SK-N-SH treated with all-trans-retinoic acid at 6 μM for 48 hours (cell line): ENCODE data around the gene PDGFC.
A peak's percentile ranks its signal among the peaks of the same experiment; 100 is the strongest.

ENCODE experiments used
- ATAC-seq: fragments of 200-7000 bp; cut with Tn5 transposase; 3 replicates; pipeline ENCODE4 v1.9.1; 2020; ENCODE audit warnings: mild to moderate bottlenecking, moderate library complexity
- ARNTL ChIP-seq: fragments of 450-650 bp; formaldehyde crosslinking; IDR thresholded peaks from 2 replicates; pipeline ENCODE4 v1.5.0; 2020; ENCODE audit warnings: low read depth, mild to moderate bottlenecking, moderate library complexity, borderline replicate concordance
- CREB5 ChIP-seq: fragments of 250-450 bp; sonication (Bioruptor Pico); IDR thresholded peaks from 2 replicates; pipeline ENCODE4 v1.5.1; 2020; ENCODE audit warnings: low read depth, mild to moderate bottlenecking, moderate library complexity
- CSDC2 ChIP-seq: fragments of 250-450 bp; sonication (Bioruptor Pico); IDR thresholded peaks from 2 replicates; pipeline ENCODE4 v1.5.0; 2020; ENCODE audit warnings: mild to moderate bottlenecking, moderate library complexity
- ESRRG ChIP-seq: fragments of 250-450 bp; sonication (Bioruptor Pico); IDR thresholded peaks from 2 replicates; pipeline ENCODE4 v1.6.1; 2021; ENCODE audit warnings: mild to moderate bottlenecking
- GLIS3 ChIP-seq: fragments of 250-450 bp; sonication (Bioruptor Pico); IDR thresholded peaks from 2 replicates; pipeline ENCODE4 v1.5.0; 2020; ENCODE audit warnings: mild to moderate bottlenecking, moderate library complexity
- ISL1 ChIP-seq: fragments of 250-450 bp; sonication (Bioruptor Pico); IDR thresholded peaks from 2 replicates; pipeline ENCODE4 v2.1.2; 2022; ENCODE audit warnings: mild to moderate bottlenecking, moderate library complexity
- OSR1 ChIP-seq: fragments of 250-450 bp; sonication (Bioruptor Pico); IDR thresholded peaks from 2 replicates; pipeline ENCODE4 v1.8.0; 2022; ENCODE audit warnings: moderate library complexity, mild to moderate bottlenecking, inconsistent platforms
- PATZ1 ChIP-seq: fragments of 250-450 bp; sonication (Bioruptor Pico); IDR thresholded peaks from 2 replicates; pipeline ENCODE4 v1.8.0; 2020; ENCODE audit warnings: mild to moderate bottlenecking, moderate library complexity, borderline replicate concordance
- PPARA ChIP-seq: fragments of 250-450 bp; sonication (Bioruptor Pico); IDR thresholded peaks from 2 replicates; pipeline ENCODE4 v1.5.0; 2020; ENCODE audit warnings: mild to moderate bottlenecking, borderline replicate concordance
- RARB ChIP-seq: fragments of 250-450 bp; sonication (Bioruptor Pico); IDR thresholded peaks from 2 replicates; pipeline ENCODE4 v1.8.0; 2021; ENCODE audit warnings: mild to moderate bottlenecking, moderate library complexity
- SNAI2 ChIP-seq: fragments of 250-450 bp; sonication (Bioruptor Pico); IDR thresholded peaks from 2 replicates; pipeline ENCODE4 v1.5.0; 2020; ENCODE audit warnings: mild to moderate bottlenecking, moderate library complexity
- TCF4 ChIP-seq: fragments of 250-450 bp; sonication (Bioruptor Pico); IDR thresholded peaks from 2 replicates; pipeline ENCODE4 v1.8.0; 2021; ENCODE audit warnings: mild to moderate bottlenecking, moderate library complexity, borderline replicate concordance
- TOX ChIP-seq: fragments of 250-450 bp; sonication (Bioruptor Pico); IDR thresholded peaks from 2 replicates; pipeline ENCODE4 v1.8.0; 2021; ENCODE audit warnings: mild to moderate bottlenecking, moderate library complexity, borderline replicate concordance
- ZC3H10 ChIP-seq: fragments of 250-450 bp; sonication (Bioruptor Pico); IDR thresholded peaks from 2 replicates; pipeline ENCODE4 v1.5.1; 2021; ENCODE audit warnings: mild to moderate bottlenecking, moderate library complexity
- ZFP3 ChIP-seq: fragments of 250-450 bp; sonication (Bioruptor Pico); IDR thresholded peaks from 2 replicates; pipeline ENCODE4 v1.5.0; 2020; ENCODE audit warnings: mild to moderate bottlenecking, moderate library complexity
- ZFP30 ChIP-seq: fragments of 450-650 bp; formaldehyde crosslinking; IDR thresholded peaks from 2 replicates; pipeline ENCODE4 v1.5.0; 2022; ENCODE audit warnings: mild to moderate bottlenecking, moderate library complexity
- ZNF565 ChIP-seq: fragments of 450-650 bp; formaldehyde crosslinking; conservative IDR thresholded peaks from 2 replicates; pipeline ENCODE4 v1.5.0; 2020; ENCODE audit warnings: low read depth, mild to moderate bottlenecking, moderate library complexity
- ZNF8 ChIP-seq: fragments of 450-650 bp; formaldehyde crosslinking; IDR thresholded peaks from 2 replicates; pipeline ENCODE4 v1.5.0; 2020; ENCODE audit warnings: mild to moderate bottlenecking, moderate library complexity
- TF ChIP-seq, protein P1 (sequence below): fragments of 250-450 bp; sonication (Bioruptor Pico); IDR thresholded peaks from 2 replicates; pipeline ENCODE4 v1.8.0; 2021; ENCODE audit warnings: low read depth, mild to moderate bottlenecking, moderate library complexity, borderline replicate concordance
- TF ChIP-seq, protein P2 (sequence below): fragments of 250-450 bp; sonication (Bioruptor Pico); IDR thresholded peaks from 2 replicates; pipeline ENCODE4 v1.5.1; 2021; ENCODE audit warnings: mild to moderate bottlenecking, moderate library complexity

PDGFC gene

DNA sequence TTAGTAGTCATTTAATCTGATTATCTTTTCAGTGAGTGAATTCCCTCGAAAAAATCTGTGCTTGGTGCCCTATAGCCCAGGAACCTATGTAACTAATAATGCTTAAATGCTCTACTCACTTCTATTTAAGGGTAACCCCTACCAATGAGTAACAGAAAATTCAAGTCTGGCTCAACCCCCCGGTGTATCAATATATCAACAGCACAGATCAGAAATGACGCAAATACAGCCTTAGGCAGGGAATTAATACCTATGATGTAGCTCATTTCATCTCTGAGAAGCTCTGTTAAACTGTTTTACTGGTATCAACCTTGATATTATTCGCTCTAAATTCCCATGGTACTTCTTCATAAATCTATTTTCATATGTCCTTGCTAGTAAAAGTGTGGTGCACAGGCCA, 28.6 kb downstream of the PDGFC start:
- no peak for TF ChIP-seq TOX (CRISPR knock-in tag)
- TF ChIP-seq ARNTL: no peak
- no peak for TF ChIP-seq ZNF565 (CRISPR knock-in tag)
- TF ChIP-seq CSDC2: no peak
- no peak for TF ChIP-seq PATZ1 (CRISPR knock-in tag)
- TF ChIP-seq, all 23 proteins: peak for 0
- ATAC-seq: no peak

- TF ChIP-seq RARB (no peak), ZFP3 (CRISPR knock-in tag) (no peak), ISL1 (CRISPR knock-in tag) (no peak)
- peak; percentile 87 for ATAC-seq
These were observed 29.6 kb downstream of the PDGFC start for GRCh38 chr4:156941940-156942548.

DNA sequence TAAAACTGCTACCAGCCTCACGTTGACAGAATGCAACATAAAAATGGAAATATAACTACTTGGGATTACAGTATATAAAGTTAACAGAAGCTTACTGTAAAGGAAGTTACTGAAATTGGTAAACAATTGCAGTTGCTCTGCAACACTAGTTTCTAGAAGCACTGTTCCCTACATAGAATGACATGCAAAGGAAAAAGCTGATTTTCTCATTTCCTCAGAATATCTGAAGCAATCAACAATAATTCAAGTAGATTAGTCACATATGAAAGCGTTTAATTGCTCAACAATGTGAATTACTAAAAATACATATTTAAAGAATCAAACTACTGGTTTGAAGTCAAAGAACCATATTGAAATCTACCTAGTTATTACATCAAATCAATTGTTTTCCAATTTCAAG, 31.8 kb downstream of the PDGFC start:
- ATAC-seq: no peak
- TF ChIP-seq, protein P1, sequence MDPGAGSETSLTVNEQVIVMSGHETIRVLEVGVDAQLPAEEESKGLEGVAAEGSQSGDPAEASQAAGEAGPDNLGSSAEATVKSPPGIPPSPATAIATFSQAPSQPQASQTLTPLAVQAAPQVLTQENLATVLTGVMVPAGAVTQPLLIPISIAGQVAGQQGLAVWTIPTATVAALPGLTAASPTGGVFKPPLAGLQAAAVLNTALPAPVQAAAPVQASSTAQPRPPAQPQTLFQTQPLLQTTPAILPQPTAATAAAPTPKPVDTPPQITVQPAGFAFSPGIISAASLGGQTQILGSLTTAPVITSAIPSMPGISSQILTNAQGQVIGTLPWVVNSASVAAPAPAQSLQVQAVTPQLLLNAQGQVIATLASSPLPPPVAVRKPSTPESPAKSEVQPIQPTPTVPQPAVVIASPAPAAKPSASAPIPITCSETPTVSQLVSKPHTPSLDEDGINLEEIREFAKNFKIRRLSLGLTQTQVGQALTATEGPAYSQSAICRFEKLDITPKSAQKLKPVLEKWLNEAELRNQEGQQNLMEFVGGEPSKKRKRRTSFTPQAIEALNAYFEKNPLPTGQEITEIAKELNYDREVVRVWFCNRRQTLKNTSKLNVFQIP (CRISPR knock-in tag): no peak
- TF ChIP-seq CSDC2: no peak
- TF ChIP-seq PATZ1 (CRISPR knock-in tag): no peak
- no peak for TF ChIP-seq CREB5
- TF ChIP-seq PPARA (CRISPR knock-in tag): no peak
- no peak for TF ChIP-seq ZNF565 (CRISPR knock-in tag)
- no peak for TF ChIP-seq ARNTL
- no peak for TF ChIP-seq ZFP30 (CRISPR knock-in tag)
- no peak for TF ChIP-seq OSR1 (CRISPR knock-in tag)
- no peak for TF ChIP-seq SNAI2
- TF ChIP-seq ZC3H10 (CRISPR knock-in tag): no peak
- no peak for TF ChIP-seq ZFP3 (CRISPR knock-in tag)
- TF ChIP-seq TOX (CRISPR knock-in tag): no peak
- no peak for TF ChIP-seq ZNF8 (CRISPR knock-in tag)
- TF ChIP-seq GLIS3 (CRISPR knock-in tag): no peak
- no peak for TF ChIP-seq TCF4
- TF ChIP-seq ISL1 (CRISPR knock-in tag): no peak
- TF ChIP-seq ESRRG: no peak

DNA sequence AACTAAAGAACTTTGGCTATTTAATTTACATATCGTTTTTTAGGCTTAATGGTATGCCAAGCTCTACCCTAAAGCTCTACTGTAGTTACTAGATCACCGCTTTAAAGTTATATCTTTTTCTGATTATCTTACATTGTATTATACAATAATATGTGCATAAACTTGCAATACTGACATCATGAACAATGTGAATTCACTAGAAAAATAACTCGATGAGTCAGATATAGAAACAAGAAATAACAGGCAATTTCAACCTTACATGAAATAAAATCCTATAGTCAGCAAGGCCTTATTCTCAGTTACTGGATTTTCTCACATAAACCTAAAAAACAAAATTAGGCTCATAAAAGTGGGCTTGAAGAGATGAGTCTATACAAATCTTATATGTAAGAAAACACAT, 32.5 kb downstream of the PDGFC start:
- ATAC-seq: no peak
- no peak for TF ChIP-seq TOX (CRISPR knock-in tag)
- TF ChIP-seq GLIS3 (CRISPR knock-in tag): no peak
- no peak for TF ChIP-seq OSR1 (CRISPR knock-in tag)
- no peak for TF ChIP-seq ARNTL
- TF ChIP-seq ZNF8 (CRISPR knock-in tag): no peak
- no peak for TF ChIP-seq ZFP30 (CRISPR knock-in tag)

GRCh38 chr4:156934259-156934635, 37.4 kb downstream of the PDGFC start:
- peak; percentile 34 for ATAC-seq
- TF ChIP-seq CREB5 (no peak), ZC3H10 (CRISPR knock-in tag) (no peak), TOX (CRISPR knock-in tag) (no peak), PPARA (CRISPR knock-in tag) (no peak), RARB (no peak), ZNF565 (CRISPR knock-in tag) (no peak), PATZ1 (CRISPR knock-in tag) (no peak), TCF4 (no peak), ZNF8 (CRISPR knock-in tag) (no peak), ZFP3 (CRISPR knock-in tag) (no peak), ESRRG (no peak), ISL1 (CRISPR knock-in tag) (no peak)
- TF ChIP-seq, protein P2, sequence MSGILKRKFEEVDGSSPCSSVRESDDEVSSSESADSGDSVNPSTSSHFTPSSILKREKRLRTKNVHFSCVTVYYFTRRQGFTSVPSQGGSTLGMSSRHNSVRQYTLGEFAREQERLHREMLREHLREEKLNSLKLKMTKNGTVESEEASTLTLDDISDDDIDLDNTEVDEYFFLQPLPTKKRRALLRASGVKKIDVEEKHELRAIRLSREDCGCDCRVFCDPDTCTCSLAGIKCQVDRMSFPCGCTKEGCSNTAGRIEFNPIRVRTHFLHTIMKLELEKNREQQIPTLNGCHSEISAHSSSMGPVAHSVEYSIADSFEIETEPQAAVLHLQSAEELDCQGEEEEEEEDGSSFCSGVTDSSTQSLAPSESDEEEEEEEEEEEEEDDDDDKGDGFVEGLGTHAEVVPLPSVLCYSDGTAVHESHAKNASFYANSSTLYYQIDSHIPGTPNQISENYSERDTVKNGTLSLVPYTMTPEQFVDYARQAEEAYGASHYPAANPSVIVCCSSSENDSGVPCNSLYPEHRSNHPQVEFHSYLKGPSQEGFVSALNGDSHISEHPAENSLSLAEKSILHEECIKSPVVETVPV (CRISPR knock-in tag): no peak
